CD14-positive monocyte (primary cell): ENCODE data around the gene GRIN1. TPM values are rescaled to one million over a fixed set of nuclear protein-coding genes. Genes with fewer than 3 reads are reported as not detected.

Experiments
- DNase-seq, 3 donors: peaks; one replicate each; pipeline ENCODE4 v3.0.0-alpha.2; 2011 to 2022
- H2AFZ ChIP-seq: 2 replicates; pipeline ENCODE4 v1.6.0; 2012; ENCODE audit warnings: mild to moderate bottlenecking, low read depth, low read length, inconsistent platforms; ENCODE audit not compliant: insufficient read depth, poor library complexity, severe bottlenecking
- H3K27ac ChIP-seq, 2 donors: 1 replicate in 1 of 2; 2 replicates in 1 of 2; pipeline ENCODE4 v1.5.1; 2012 to 2013; ENCODE audit warnings: low read length in 2 of 2, control low read depth in 1 of 2, inconsistent platforms in 1 of 2, low read depth in 1 of 2, mild to moderate bottlenecking in 1 of 2
- H3K27me3 ChIP-seq, 2 donors: one replicate each; pipeline versions ENCODE4 v1.6.0 to v1.6.1; 2011 to 2013; ENCODE audit warnings: low read length in 2 of 2; ENCODE audit not compliant: control insufficient read depth in 2 of 2, insufficient read depth in 2 of 2
- H3K36me3 ChIP-seq, 2 donors: replicated peaks in 1 of 2; 1 replicate in 1 of 2; 2 replicates in 1 of 2; pipeline versions ENCODE4 v1.5.1 to v1.6.1; 2012 to 2013; ENCODE audit warnings: low read length in 2 of 2, control low read depth in 1 of 2, inconsistent platforms in 1 of 2, mild to moderate bottlenecking in 1 of 2; ENCODE audit not compliant: insufficient read depth in 2 of 2, control insufficient read depth in 1 of 2
- H3K4me1 ChIP-seq, 2 donors: 1 replicate in 1 of 2; 2 replicates in 1 of 2; pipeline versions ENCODE4 v1.5.1 to v1.6.1; 2012 to 2013; ENCODE audit warnings: low read length in 2 of 2, control low read depth in 1 of 2, inconsistent platforms in 1 of 2, mild to moderate bottlenecking in 1 of 2, moderate library complexity in 1 of 2; ENCODE audit not compliant: insufficient read depth in 2 of 2, control insufficient read depth in 1 of 2
- H3K4me2 ChIP-seq: replicated peaks from 2 replicates; pipeline ENCODE3; 2012; ENCODE audit warnings: low read length, moderate library complexity, mild to moderate bottlenecking; ENCODE audit not compliant: poor library complexity, severe bottlenecking; ENCODE audit errors: extremely low read depth
- H3K4me3 ChIP-seq, 3 experiments: fragments of 200-600 bp in 1 of 3; sonication (generic) in 1 of 3; replicated peaks in 1 of 3; 1 replicate in 2 of 3; 2 replicates in 1 of 3; pipeline ENCODE4 v1.5.1; 2011 to 2013; ENCODE audit warnings: low read length in 3 of 3, mild to moderate bottlenecking in 3 of 3, control low read depth in 2 of 3, low read depth in 2 of 3, inconsistent platforms in 1 of 3, moderate library complexity in 1 of 3
- H3K79me2 ChIP-seq: 2 replicates; pipeline ENCODE4 v1.6.0; 2012; ENCODE audit warnings: mild to moderate bottlenecking, control low read depth, inconsistent platforms, low read length, moderate library complexity; ENCODE audit not compliant: insufficient read depth
- H3K9ac ChIP-seq: 2 replicates; pipeline ENCODE4 v1.6.0; 2017; ENCODE audit warnings: low read length, mild to moderate bottlenecking; ENCODE audit not compliant: insufficient read depth, poor library complexity, severe bottlenecking
- H3K9me3 ChIP-seq, 2 donors: replicated peaks in 1 of 2; 1 replicate in 1 of 2; 2 replicates in 1 of 2; pipeline versions ENCODE4 v1.5.1 to v1.6.1; 2012 to 2013; ENCODE audit warnings: low read length in 2 of 2, control low read depth in 1 of 2; ENCODE audit not compliant: control insufficient read depth in 1 of 2, insufficient read depth in 1 of 2
- H4K20me1 ChIP-seq: 2 replicates; pipeline ENCODE4 v1.6.0; 2012; ENCODE audit warnings: mild to moderate bottlenecking, low read length, control low read depth, moderate library complexity; ENCODE audit not compliant: insufficient read depth
- H3K27ac Mint-ChIP-seq, 7 donors: one replicate each; pipeline ENCODE4 v1.8.0; 2020; ENCODE audit warnings: mild to moderate bottlenecking in 7 of 7, mixed read lengths in 7 of 7, moderate library complexity in 6 of 7, inconsistent platforms in 2 of 7
- H3K27me3 Mint-ChIP-seq, 3 donors: one replicate each; pipeline ENCODE4 v1.8.0; 2021 to 2022; ENCODE audit warnings: low read depth in 3 of 3, mild to moderate bottlenecking in 3 of 3, mixed read lengths in 3 of 3, moderate library complexity in 3 of 3, inconsistent platforms in 1 of 3
- H3K36me3 Mint-ChIP-seq, 2 donors: one replicate each; pipeline ENCODE4 v1.8.0; 2020; ENCODE audit warnings: mixed read lengths in 2 of 2, inconsistent platforms in 1 of 2, mild to moderate bottlenecking in 1 of 2
- H3K4me1 Mint-ChIP-seq: one replicate; pipeline ENCODE4 v1.8.0; 2020; ENCODE audit warnings: mild to moderate bottlenecking, mixed read lengths
- H3K4me3 Mint-ChIP-seq, 2 donors: one replicate each; pipeline ENCODE4 v1.8.0; 2020; ENCODE audit warnings: mild to moderate bottlenecking in 2 of 2, mixed read lengths in 2 of 2, moderate library complexity in 1 of 2
- H3K9me3 Mint-ChIP-seq, 7 donors: one replicate each; pipeline ENCODE4 v1.8.0; 2020 to 2022; ENCODE audit warnings: mixed read lengths in 7 of 7, mild to moderate bottlenecking in 6 of 7, moderate library complexity in 6 of 7, inconsistent platforms in 2 of 7
- WGBS: methylation state at CpG from one replicate; pipeline ENCODE4 v1.1.5; 2013; ENCODE audit warnings: missing lambda C conversion rate; ENCODE audit not compliant: insufficient coverage; 5-methylcytosine and 5-hydroxymethylcytosine counted together
- intact Hi-C, 2 donors: fragments of 100-400 bp; cut with micrococcal nuclease; formaldehyde crosslinking; loops; one replicate each; pipeline versions ENCODE4 v1.15.0 to v1.15.1; 2023
- polyA plus RNA-seq, 3 donors: library from polyadenylated mRNA; depleted of rRNA in 1 of 3; unstranded in 2 of 3; stranded (reverse) in 1 of 3; fragments of 300-500 nt in 2 of 3; fragments of >200 nt in 1 of 3; fragmentation: Illumina TruSeq in 2 of 3; gene quantifications; 1 replicate in 2 of 3; 2 replicates in 1 of 3; pipeline ENCODE4 v1.2.3, GENCODE V29; 2012 to 2021
- TF ChIP-seq, protein P1 (sequence below): fragments of 200-600 bp; IDR thresholded peaks from one replicate; pipeline ENCODE4 v1.8.0; 2022; ENCODE audit warnings: antibody characterized with exemption, mild to moderate bottlenecking

GRIN1 gene
- polyA plus RNA-seq, 3 donors = not detected

- H3K27me3 Mint-ChIP-seq = peaks cover 1 to 8% (median 8%) of the 10 kb centered on the region in 3 donors
- H3K9me3 ChIP-seq = no peaks in the 10 kb centered on the region
- H3K4me1 Mint-ChIP-seq = no peaks in the 10 kb centered on the region
- H3K36me3 Mint-ChIP-seq = peaks cover 48 to 63% of the 10 kb centered on the region in 2 donors
- WGBS = 95% methylated on average over 14 of the region's 19 CpGs
- H3K36me3 ChIP-seq = peaks cover 65 to 69% of the 10 kb centered on the region in 2 donors
- no peaks in the 10 kb centered on the region for H3K9me3 Mint-ChIP-seq
- H2AFZ ChIP-seq = no peak overlapping the region
- peaks cover 0 to 4% of the 10 kb centered on the region in 2 donors for H3K27me3 ChIP-seq
- no peaks in the 10 kb centered on the region for H3K4me1 ChIP-seq
- H4K20me1 ChIP-seq = no peaks in the 10 kb centered on the region
- TF ChIP-seq, protein P1, sequence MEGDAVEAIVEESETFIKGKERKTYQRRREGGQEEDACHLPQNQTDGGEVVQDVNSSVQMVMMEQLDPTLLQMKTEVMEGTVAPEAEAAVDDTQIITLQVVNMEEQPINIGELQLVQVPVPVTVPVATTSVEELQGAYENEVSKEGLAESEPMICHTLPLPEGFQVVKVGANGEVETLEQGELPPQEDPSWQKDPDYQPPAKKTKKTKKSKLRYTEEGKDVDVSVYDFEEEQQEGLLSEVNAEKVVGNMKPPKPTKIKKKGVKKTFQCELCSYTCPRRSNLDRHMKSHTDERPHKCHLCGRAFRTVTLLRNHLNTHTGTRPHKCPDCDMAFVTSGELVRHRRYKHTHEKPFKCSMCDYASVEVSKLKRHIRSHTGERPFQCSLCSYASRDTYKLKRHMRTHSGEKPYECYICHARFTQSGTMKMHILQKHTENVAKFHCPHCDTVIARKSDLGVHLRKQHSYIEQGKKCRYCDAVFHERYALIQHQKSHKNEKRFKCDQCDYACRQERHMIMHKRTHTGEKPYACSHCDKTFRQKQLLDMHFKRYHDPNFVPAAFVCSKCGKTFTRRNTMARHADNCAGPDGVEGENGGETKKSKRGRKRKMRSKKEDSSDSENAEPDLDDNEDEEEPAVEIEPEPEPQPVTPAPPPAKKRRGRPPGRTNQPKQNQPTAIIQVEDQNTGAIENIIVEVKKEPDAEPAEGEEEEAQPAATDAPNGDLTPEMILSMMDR = no peak
- no peak overlapping the region for H3K4me3 Mint-ChIP-seq
- H3K27ac Mint-ChIP-seq = peak overlapping the region in 3 of 7 donors; percentile 24 to 53 (median 44)
- H3K27ac ChIP-seq = no peak overlapping the region
- H3K79me2 ChIP-seq = no peaks in the 10 kb centered on the region
- no peak for DNase-seq
- H3K9ac ChIP-seq = no peak overlapping the region
- intact Hi-C loops = no loop called here
- no peak overlapping the region for H3K4me3 ChIP-seq
- no peak overlapping the region for H3K4me2 ChIP-seq
Observed at GRCh38 chr9:137178939-137179630, 40.1 kb downstream of the GRIN1 start.

DNA sequence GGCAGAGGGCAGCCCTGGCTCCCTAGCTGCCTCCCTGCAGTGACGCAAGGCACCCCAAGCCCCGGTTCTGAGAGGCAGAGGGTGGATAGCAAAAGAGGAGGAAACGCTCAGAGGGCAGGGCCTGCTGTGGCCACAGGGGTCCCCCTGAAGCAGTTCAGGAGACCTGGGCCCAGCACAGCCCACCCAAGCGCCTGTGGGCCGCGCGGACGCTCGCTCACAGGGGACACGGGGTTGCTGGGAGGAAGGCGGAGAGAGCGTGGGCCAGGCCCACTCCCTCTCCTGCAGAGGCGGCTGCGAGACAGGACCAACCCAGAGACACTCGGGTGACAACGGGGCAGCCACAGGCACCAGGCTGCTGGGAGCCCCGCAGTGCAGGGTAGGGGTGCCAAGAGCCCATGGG is 40.8 kb downstream of the GRIN1 start:
- 98% methylated on average over 12 of the region's 17 CpGs for WGBS
- peaks cover 71 to 76% of the 10 kb centered on the region in 2 donors for H3K36me3 ChIP-seq
- peaks cover 0 to 4% of the 10 kb centered on the region in 2 donors for H3K27me3 ChIP-seq
- Mint-ChIP-seq H3K9me3 (no peaks in the 10 kb centered on the region), H3K36me3 (peaks cover 54 to 70% of the 10 kb centered on the region in 2 donors), H3K4me3 (no peak overlapping the region), H3K27me3 (peaks cover 1 to 7% (median 4%) of the 10 kb centered on the region in 3 donors), H3K4me1 (no peaks in the 10 kb centered on the region), H3K27ac (no peak overlapping the region)
- no peak overlapping the region for H3K9ac ChIP-seq
- no peak overlapping the region for H2AFZ ChIP-seq
- no peak for DNase-seq
- no peak overlapping the region for H3K4me2 ChIP-seq
- TF ChIP-seq, protein P1 = no peak
- no peaks in the 10 kb centered on the region for H4K20me1 ChIP-seq
- no peak overlapping the region for H3K4me3 ChIP-seq
- intact Hi-C loops = loop anchor here in 1 of 2 donors (5.0 kb wide), 1 partner anchor 62 kb away; no protein-coding TSS in a partner anchor
- H3K27ac ChIP-seq = no peak overlapping the region
- no peaks in the 10 kb centered on the region for H3K9me3 ChIP-seq
- no peaks in the 10 kb centered on the region for H3K4me1 ChIP-seq
- no peaks in the 10 kb centered on the region for H3K79me2 ChIP-seq
